ENCODE results near the gene ITPKC. TPM values are rescaled to one million over a fixed set of nuclear protein-coding genes. Genes with fewer than 3 reads are reported as not detected.

ITPKC gene
- total and polyA plus RNA-seq, 2 of the 13 experiments (the other 11 are each of a cell fraction or from before 2014, with no cell fraction given) = 6.9 to 11.2 TPM

DNA sequence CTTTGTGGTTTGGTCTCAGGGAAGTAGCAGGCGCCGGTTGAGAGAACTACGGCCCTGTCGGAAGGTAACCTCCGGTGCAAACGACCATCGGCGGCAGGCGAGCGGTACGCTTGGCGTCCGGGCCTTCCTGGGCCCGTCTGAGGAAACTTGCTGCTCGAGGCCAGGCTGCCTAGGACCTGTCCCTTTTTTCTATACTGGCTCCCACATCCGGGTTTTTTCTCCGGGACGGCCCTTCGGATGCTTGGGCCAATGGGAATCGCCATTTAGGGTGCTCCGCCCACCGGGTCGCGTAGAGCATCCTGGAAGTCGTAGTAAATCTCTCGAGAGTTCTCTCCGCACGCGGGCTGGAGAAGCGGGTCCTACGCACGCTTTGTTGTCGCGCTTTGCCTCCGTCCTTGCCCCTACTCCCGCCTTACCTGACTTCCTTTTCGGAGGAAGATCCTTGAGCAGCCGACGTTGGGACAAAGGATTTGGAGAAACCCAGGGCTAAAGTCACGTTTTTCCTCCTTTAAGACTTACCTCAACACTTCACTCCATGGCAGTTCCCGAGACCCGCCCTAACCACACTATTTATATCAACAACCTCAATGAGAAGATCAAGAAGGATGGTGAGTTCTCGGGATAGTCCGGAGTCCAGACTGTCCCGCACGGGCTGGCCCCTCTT is 34.1 kb downstream of the ITPKC start, which contains the start of gene SNRPA (continued):
- TF ChIP-seq, protein P1, sequence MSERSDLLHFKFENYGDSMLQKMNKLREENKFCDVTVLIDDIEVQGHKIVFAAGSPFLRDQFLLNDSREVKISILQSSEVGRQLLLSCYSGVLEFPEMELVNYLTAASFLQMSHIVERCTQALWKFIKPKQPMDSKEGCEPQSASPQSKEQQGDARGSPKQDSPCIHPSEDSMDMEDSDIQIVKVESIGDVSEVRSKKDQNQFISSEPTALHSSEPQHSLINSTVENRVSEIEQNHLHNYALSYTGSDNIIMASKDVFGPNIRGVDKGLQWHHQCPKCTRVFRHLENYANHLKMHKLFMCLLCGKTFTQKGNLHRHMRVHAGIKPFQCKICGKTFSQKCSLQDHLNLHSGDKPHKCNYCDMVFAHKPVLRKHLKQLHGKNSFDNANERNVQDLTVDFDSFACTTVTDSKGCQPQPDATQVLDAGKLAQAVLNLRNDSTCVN (CRISPR knock-in tag; IDR thresholded peaks at IDR 0.05; ENCODE audit: borderline replicate concordance) = no peak
- no peak for TF ChIP-seq ZNF296 (CRISPR knock-in tag; conservative IDR thresholded peaks at IDR 0.05)
- no peak for TF ChIP-seq ZNF720 (CRISPR knock-in tag; IDR thresholded peaks at IDR 0.05)
- no peak for TF ChIP-seq ESRRA (CRISPR knock-in tag; IDR thresholded peaks at IDR 0.05; ENCODE audit: low read depth)
- TF ChIP-seq ARNT2 (CRISPR knock-in tag; IDR thresholded peaks at IDR 0.05; ENCODE audit: low read depth) = 0 out of 2 replicates have a peak, but pooled peaks have one; percentile 3
- TF ChIP-seq TOPORS (CRISPR knock-in tag; IDR thresholded peaks at IDR 0.05) = no peak; the same call in 1 of the 2 replicates
- TF ChIP-seq ZNF879 (CRISPR knock-in tag; IDR thresholded peaks at IDR 0.05) = no peak
- TF ChIP-seq, protein P2, sequence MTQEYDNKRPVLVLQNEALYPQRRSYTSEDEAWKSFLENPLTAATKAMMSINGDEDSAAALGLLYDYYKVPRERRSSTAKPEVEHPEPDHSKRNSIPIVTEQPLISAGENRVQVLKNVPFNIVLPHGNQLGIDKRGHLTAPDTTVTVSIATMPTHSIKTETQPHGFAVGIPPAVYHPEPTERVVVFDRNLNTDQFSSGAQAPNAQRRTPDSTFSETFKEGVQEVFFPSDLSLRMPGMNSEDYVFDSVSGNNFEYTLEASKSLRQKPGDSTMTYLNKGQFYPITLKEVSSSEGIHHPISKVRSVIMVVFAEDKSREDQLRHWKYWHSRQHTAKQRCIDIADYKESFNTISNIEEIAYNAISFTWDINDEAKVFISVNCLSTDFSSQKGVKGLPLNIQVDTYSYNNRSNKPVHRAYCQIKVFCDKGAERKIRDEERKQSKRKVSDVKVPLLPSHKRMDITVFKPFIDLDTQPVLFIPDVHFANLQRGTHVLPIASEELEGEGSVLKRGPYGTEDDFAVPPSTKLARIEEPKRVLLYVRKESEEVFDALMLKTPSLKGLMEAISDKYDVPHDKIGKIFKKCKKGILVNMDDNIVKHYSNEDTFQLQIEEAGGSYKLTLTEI (CRISPR knock-in tag; conservative IDR thresholded peaks at IDR 0.05) = no peak
- peak; percentile 65 for TF ChIP-seq NFYB (CRISPR knock-in tag; IDR thresholded peaks at IDR 0.05)
- peak; percentile 6; the same call in 1 of the 2 replicates for TF ChIP-seq ZNF605 (CRISPR knock-in tag; IDR thresholded peaks at IDR 0.05)
- TF ChIP-seq MIER2 (CRISPR knock-in tag; IDR thresholded peaks at IDR 0.05) = peak; percentile 31; the same call in 1 of the 2 replicates
- TF ChIP-seq, protein P3, sequence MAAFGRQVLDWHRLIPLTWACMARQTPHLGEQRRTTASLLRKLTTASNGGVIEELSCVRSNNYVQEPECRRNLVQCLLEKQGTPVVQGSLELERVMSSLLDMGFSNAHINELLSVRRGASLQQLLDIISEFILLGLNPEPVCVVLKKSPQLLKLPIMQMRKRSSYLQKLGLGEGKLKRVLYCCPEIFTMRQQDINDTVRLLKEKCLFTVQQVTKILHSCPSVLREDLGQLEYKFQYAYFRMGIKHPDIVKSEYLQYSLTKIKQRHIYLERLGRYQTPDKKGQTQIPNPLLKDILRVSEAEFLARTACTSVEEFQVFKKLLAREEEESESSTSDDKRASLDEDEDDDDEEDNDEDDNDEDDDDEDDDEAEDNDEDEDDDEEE (CRISPR knock-in tag; IDR thresholded peaks at IDR 0.05) = peak; percentile 26; the same call in 1 of the 2 replicates
- no peak for TF ChIP-seq SRSF4 (IDR thresholded peaks at IDR 0.05; ENCODE audit: low read depth, low read length, poor library complexity, severe bottlenecking)
- no peak for TF ChIP-seq TCF7L2 (IDR thresholded peaks at IDR 0.05; ENCODE audit: low read depth, low read length)
- TF ChIP-seq ZNF83 (CRISPR knock-in tag; IDR thresholded peaks at IDR 0.05; ENCODE audit: borderline replicate concordance) = no peak
- 0 out of 2 replicates have a peak, but pooled peaks have one; percentile 36 for TF ChIP-seq KLF11 (CRISPR knock-in tag; IDR thresholded peaks at IDR 0.05)
- TF ChIP-seq, protein P4, sequence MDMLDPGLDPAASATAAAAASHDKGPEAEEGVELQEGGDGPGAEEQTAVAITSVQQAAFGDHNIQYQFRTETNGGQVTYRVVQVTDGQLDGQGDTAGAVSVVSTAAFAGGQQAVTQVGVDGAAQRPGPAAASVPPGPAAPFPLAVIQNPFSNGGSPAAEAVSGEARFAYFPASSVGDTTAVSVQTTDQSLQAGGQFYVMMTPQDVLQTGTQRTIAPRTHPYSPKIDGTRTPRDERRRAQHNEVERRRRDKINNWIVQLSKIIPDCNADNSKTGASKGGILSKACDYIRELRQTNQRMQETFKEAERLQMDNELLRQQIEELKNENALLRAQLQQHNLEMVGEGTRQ (IDR thresholded peaks at IDR 0.05; ENCODE audit: low read depth, low read length) = no peak
- TF ChIP-seq, protein P4 (CRISPR knock-in tag; IDR thresholded peaks at IDR 0.05; ENCODE audit: borderline replicate concordance) = no peak; the same call in 1 of the 2 replicates
- no peak for TF ChIP-seq TCF12 (IDR thresholded peaks at IDR 0.05)
- no peak for TF ChIP-seq TCF12 (CRISPR knock-in tag; IDR thresholded peaks at IDR 0.05)
- TF ChIP-seq, protein P5, sequence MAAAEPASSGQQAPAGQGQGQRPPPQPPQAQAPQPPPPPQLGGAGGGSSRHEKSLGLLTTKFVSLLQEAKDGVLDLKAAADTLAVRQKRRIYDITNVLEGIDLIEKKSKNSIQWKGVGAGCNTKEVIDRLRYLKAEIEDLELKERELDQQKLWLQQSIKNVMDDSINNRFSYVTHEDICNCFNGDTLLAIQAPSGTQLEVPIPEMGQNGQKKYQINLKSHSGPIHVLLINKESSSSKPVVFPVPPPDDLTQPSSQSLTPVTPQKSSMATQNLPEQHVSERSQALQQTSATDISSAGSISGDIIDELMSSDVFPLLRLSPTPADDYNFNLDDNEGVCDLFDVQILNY (CRISPR knock-in tag; conservative IDR thresholded peaks at IDR 0.05) = no peak; the same call in none of the 2 replicates
- TF ChIP-seq ZBTB42 (CRISPR knock-in tag; IDR thresholded peaks at IDR 0.05) = no peak
- no peak for TF ChIP-seq MTF2 (CRISPR knock-in tag; IDR thresholded peaks at IDR 0.05; ENCODE audit: borderline replicate concordance)
- no peak for TF ChIP-seq SMARCE1 (IDR thresholded peaks at IDR 0.05; ENCODE audit: borderline replicate concordance)
- no peak for TF ChIP-seq RAD51 (IDR thresholded peaks at IDR 0.05; ENCODE audit: borderline replicate concordance)

Data from HepG2 (cell line).